ENCODE measurements around the gene FXYD3. TPM values are rescaled to one million over a fixed set of nuclear protein-coding genes. Genes with fewer than 3 reads are reported as not detected.

The FXYD3 gene
- polyA plus RNA-seq, 1 donor (not counting 4 experiments of a cell fraction or from before 2014, with no cell fraction given) = 851 TPM

- no peak for TF ChIP-seq CTCF (optimal IDR thresholded peaks at IDR 0.05 in 1 of 3, IDR thresholded peaks at IDR 0.05 in 1 of 3, conservative IDR thresholded peaks at IDR 0.05 in 1 of 3; ENCODE audit: extremely low read depth in 1 of 3, insufficient read depth in 2 of 3, low read length in 3 of 3)
- TF ChIP-seq EZH2 (IDR thresholded peaks at IDR 0.05; ENCODE audit: low read length) = no peak
- dilution Hi-C loops (cut with MboI; ENCODE audit: extremely low pct_ligation_motif_present, low sequenced_read_pairs) = no loop called here
These were observed 18.2 kb downstream of the FXYD3 start for GRCh38 chr19:35133826-35134225.

GRCh38 chr19:35134601-35135242, 19.1 kb downstream of the FXYD3 start, which contains the start of gene LGI4:
LGI4 (minus strand) TSS chr19:35135059; CDS start chr19:35134680, 379 bp downstream.
- no peak for TF ChIP-seq EZH2 (IDR thresholded peaks at IDR 0.05; ENCODE audit: low read length)
- no peak for TF ChIP-seq CTCF (optimal IDR thresholded peaks at IDR 0.05 in 1 of 3, IDR thresholded peaks at IDR 0.05 in 1 of 3, conservative IDR thresholded peaks at IDR 0.05 in 1 of 3; ENCODE audit: extremely low read depth in 1 of 3, insufficient read depth in 2 of 3, low read length in 3 of 3)
- no peaks in the 10 kb centered on the region for H3K36me3 ChIP-seq (ENCODE audit: control insufficient read depth in 2 of 2, extremely low read depth in 1 of 2, insufficient read depth in 2 of 2, low read length in 2 of 2)
- dilution Hi-C loops (cut with MboI; ENCODE audit: extremely low pct_ligation_motif_present, low sequenced_read_pairs) = no loop called here
- no peak within 1 kb of the TSS for H3K4me2 ChIP-seq (ENCODE audit: control insufficient read depth, extremely low read depth, insufficient read depth, low read depth, low read length)
- no peak for FAIRE-seq
- H3K27me3 ChIP-seq (ENCODE audit: control insufficient read depth, extremely low read depth, insufficient read depth, low read length) = no peaks in the 10 kb centered on the region
- peaks cover 6% of the 10 kb centered on the region for H3K4me1 ChIP-seq (ENCODE audit: control insufficient read depth, extremely low read depth, insufficient read depth, low read length)
- no peak within 1 kb of the TSS for H3K9ac ChIP-seq (ENCODE audit: control insufficient read depth, extremely low read depth, insufficient read depth, low read length)
- H4K20me1 ChIP-seq (ENCODE audit: control insufficient read depth, extremely low read depth, insufficient read depth, low read length) = no peaks in the 10 kb centered on the region
- DNase-seq (ENCODE audit: low read depth, low spot score) = no peak
- no peaks in the 10 kb centered on the region for H3K9me1 ChIP-seq (ENCODE audit: control insufficient read depth, extremely low read depth, insufficient read depth, low read length)
- H2AFZ ChIP-seq (ENCODE audit: control insufficient read depth, low read length) = no peak within 1 kb of the TSS
- no peaks in the 10 kb centered on the region for H3K79me2 ChIP-seq (ENCODE audit: control insufficient read depth, insufficient read depth, low read length)
- no peak within 1 kb of the TSS for H3K4me3 ChIP-seq (ENCODE audit: control insufficient read depth in 2 of 3, extremely low read depth in 1 of 3, insufficient read depth in 2 of 3, low read depth in 1 of 3, low read length in 3 of 3)
- H3K9me3 ChIP-seq (ENCODE audit: control insufficient read depth, low read depth, low read length) = no peaks in the 10 kb centered on the region
- H3K27ac ChIP-seq (ENCODE audit: control insufficient read depth, insufficient read depth, low read length) = no peak within 1 kb of the TSS

More at GRCh38 chr19:35133826-35134225, 18.2 kb downstream of the FXYD3 start:
- Histone ChIP-seq H3K4me2 (ENCODE audit: control insufficient read depth, extremely low read depth, insufficient read depth, low read depth, low read length) (no peak overlapping the region), H3K27me3 (ENCODE audit: control insufficient read depth, extremely low read depth, insufficient read depth, low read length) (no peaks in the 10 kb centered on the region), H3K27ac (ENCODE audit: control insufficient read depth, insufficient read depth, low read length) (no peak overlapping the region), H2AFZ (ENCODE audit: control insufficient read depth, low read length) (no peak overlapping the region), H3K79me2 (ENCODE audit: control insufficient read depth, insufficient read depth, low read length) (no peaks in the 10 kb centered on the region), H3K4me1 (ENCODE audit: control insufficient read depth, extremely low read depth, insufficient read depth, low read length) (peaks cover 6% of the 10 kb centered on the region), H3K9me1 (ENCODE audit: control insufficient read depth, extremely low read depth, insufficient read depth, low read length) (no peaks in the 10 kb centered on the region), H3K9ac (ENCODE audit: control insufficient read depth, extremely low read depth, insufficient read depth, low read length) (no peak overlapping the region), H3K36me3 (ENCODE audit: control insufficient read depth in 2 of 2, extremely low read depth in 1 of 2, insufficient read depth in 2 of 2, low read length in 2 of 2) (no peaks in the 10 kb centered on the region), H4K20me1 (ENCODE audit: control insufficient read depth, extremely low read depth, insufficient read depth, low read length) (no peaks in the 10 kb centered on the region), H3K4me3 (ENCODE audit: control insufficient read depth in 2 of 3, extremely low read depth in 1 of 3, insufficient read depth in 2 of 3, low read depth in 1 of 3, low read length in 3 of 3) (no peak overlapping the region), H3K9me3 (ENCODE audit: control insufficient read depth, low read depth, low read length) (no peaks in the 10 kb centered on the region)
- DNase-seq (ENCODE audit: low read depth, low spot score) (no peak), FAIRE-seq (no peak)

All from keratinocyte (primary cell).